GM19397 (cell line): ENCODE results near the gene ARID3B.
A peak's percentile ranks its signal among the peaks of the same experiment; 100 is the strongest.

ENCODE experiments used
- ATAC-seq: cut with Tn5 transposase; IDR thresholded peaks from one replicate; pipeline ENCODE4 v1.9.1; 2021; ENCODE audit warnings: mild to moderate bottlenecking, moderate library complexity; ENCODE audit not compliant: unreplicated experiment

The ARID3B gene

GRCh38 chr15:74633781-74634180, 92.8 kb downstream of the ARID3B start:
- no peak for ATAC-seq

GRCh38 chr15:74635228-74635627, 94.2 kb downstream of the ARID3B start:
- ATAC-seq: peak; percentile 43

GRCh38 chr15:74636984-74637383, 96.0 kb downstream of the ARID3B start:
- ATAC-seq: no peak

- ATAC-seq: no peak
These were observed 100.1 kb downstream of the ARID3B start for GRCh38 chr15:74641151-74641550.

- ATAC-seq: no peak
These were observed 101.3 kb downstream of the ARID3B start for GRCh38 chr15:74642348-74642733.

- no peak for ATAC-seq
These were observed 102.0 kb downstream of the ARID3B start for GRCh38 chr15:74642734-74643664.

- ATAC-seq: no peak
These were observed 102.7 kb downstream of the ARID3B start for GRCh38 chr15:74643665-74644204.

GRCh38 chr15:74646480-74646879, 105.5 kb downstream of the ARID3B start:
- no peak for ATAC-seq
